Gastrocnemius medialis (tissue), 4 donors: Measurements from ENCODE around the gene PPM1F. TPM values are rescaled to one million over a fixed set of nuclear protein-coding genes. Genes with fewer than 3 reads are reported as not detected.
"Not testable (repeated sequence)": the region's sequence is repeated elsewhere in the genome, so short reads cannot be mapped to it uniquely, and the experiment has no call there.

Source experiments
- ATAC-seq, 2 donors: fragments of 150-250 bp; one replicate each; pipeline ENCODE4 v1.9.1; 2016
- DNase-seq, 2 donors: peaks; one replicate each; pipeline ENCODE4 v3.0.0-alpha.2; 2019
- H3K27ac ChIP-seq, 4 donors: fragments of 200-600 bp; sonication (generic); 1 replicate in 1 of 4; 2 replicates in 3 of 4; pipeline ENCODE4 v1.5.1; 2016 to 2018; ENCODE audit warnings: mild to moderate bottlenecking in 2 of 4, moderate library complexity in 1 of 4
- H3K27me3 ChIP-seq, 3 donors: fragments of 200-600 bp; sonication (generic) in 2 of 3; 1 replicate in 1 of 3; 2 replicates in 2 of 3; pipeline versions ENCODE4 v1.5.1 to v1.6.0; 2016 to 2019; ENCODE audit warnings: mild to moderate bottlenecking in 1 of 3, moderate library complexity in 1 of 3
- H3K36me3 ChIP-seq, 2 donors: fragments of 200-600 bp; sonication (generic) in 1 of 2; one replicate each; pipeline ENCODE4 v1.5.1; 2017 to 2018
- H3K4me1 ChIP-seq, 2 donors: fragments of 200-600 bp; sonication (generic) in 1 of 2; one replicate each; pipeline ENCODE4 v1.5.1; 2016 to 2017; ENCODE audit warnings: mild to moderate bottlenecking in 2 of 2
- H3K4me3 ChIP-seq, 4 donors: fragments of 200-600 bp; sonication (generic) in 3 of 4; 1 replicate in 1 of 4; 2 replicates in 3 of 4; pipeline ENCODE4 v1.5.1; 2016 to 2019; ENCODE audit warnings: mild to moderate bottlenecking in 2 of 4
- H3K9me3 ChIP-seq, 3 donors: fragments of 200-600 bp; sonication (generic) in 2 of 3; 1 replicate in 1 of 3; 2 replicates in 2 of 3; pipeline ENCODE4 v1.5.1; 2016 to 2019
- CTCF ChIP-seq, 5 experiments: fragments of 450-650 bp in 3 of 5; fragments of 200-600 bp in 2 of 5; sonication (generic) in 2 of 5; IDR thresholded peaks in 4 of 5; conservative IDR thresholded peaks in 1 of 5; 1 replicate in 4 of 5; 2 replicates in 1 of 5; pipeline ENCODE4 v1.5.1; 2016 to 2019; ENCODE audit warnings: antibody characterized with exemption in 5 of 5, mild to moderate bottlenecking in 3 of 5, moderate library complexity in 3 of 5
- POLR2A ChIP-seq, 2 donors: fragments of 450-650 bp; IDR thresholded peaks; one replicate each; pipeline ENCODE4 v1.6.1; 2017; ENCODE audit warnings: antibody characterized with exemption in 2 of 2, mild to moderate bottlenecking in 2 of 2, moderate library complexity in 2 of 2
- in situ Hi-C, 4 donors: fragments of 200-750 bp; cut with MboI; loops; one replicate each; pipeline versions ENCODE4 v1.15.0 to v1.8.0; 2017; ENCODE audit warnings: low sequenced_read_pairs in 4 of 4
- intact Hi-C: fragments of 100-400 bp; cut with DNase I; formaldehyde crosslinking; loops from one replicate; pipeline ENCODE4 v1.15.1; 2023; ENCODE audit warnings: low total_unique reads
- total RNA-seq, 4 donors: library from RNA; depleted of rRNA; stranded (reverse); fragments of >200 nt; gene quantifications; one replicate each; pipeline versions ENCODE4 v1.1.0 to v1.2.3, GENCODE V29; 2016

The PPM1F gene
- total RNA-seq, 4 donors from 2014 or later = 10.2 to 13.8 (median 11.0) TPM

- H3K4me3 ChIP-seq = no peak overlapping the region
- intact Hi-C loops = no loop called here
- H3K4me1 ChIP-seq = no peaks in the 10 kb centered on the region
- H3K27ac ChIP-seq = no peak overlapping the region
- H3K27me3 ChIP-seq = no peaks in the 10 kb centered on the region
- TF ChIP-seq CTCF (IDR thresholded peaks at IDR 0.05 in 4 of 5, conservative IDR thresholded peaks at IDR 0.05 in 1 of 5) (no peak), POLR2A (IDR thresholded peaks at IDR 0.05) (no peak)
- DNase-seq (no peak), ATAC-seq (no peak)
- H3K36me3 ChIP-seq = no peaks in the 10 kb centered on the region
- no peaks in the 10 kb centered on the region for H3K9me3 ChIP-seq
- in situ Hi-C loops = no loop called here
Measured at GRCh38 chr22:21898354-21898896, 54.2 kb downstream of the PPM1F start.

- intact Hi-C loops = no loop called here
- DNase-seq (no peak), ATAC-seq (no peak)
- no peaks in the 10 kb centered on the region for H3K36me3 ChIP-seq
- no peaks in the 10 kb centered on the region for H3K9me3 ChIP-seq
- H3K4me1 ChIP-seq = no peaks in the 10 kb centered on the region
- no peak overlapping the region for H3K4me3 ChIP-seq
- no peak overlapping the region for H3K27ac ChIP-seq
- TF ChIP-seq CTCF (IDR thresholded peaks at IDR 0.05 in 4 of 5, conservative IDR thresholded peaks at IDR 0.05 in 1 of 5) (no peak), POLR2A (IDR thresholded peaks at IDR 0.05) (no peak)
- H3K27me3 ChIP-seq = no peaks in the 10 kb centered on the region
- in situ Hi-C loops = no loop called here
Measured at GRCh38 chr22:21896951-21897513, 55.6 kb downstream of the PPM1F start.

- H3K36me3 ChIP-seq, H3K27ac ChIP-seq, DNase-seq, in situ Hi-C loops, H3K4me1 ChIP-seq, ATAC-seq, H3K27me3 ChIP-seq, intact Hi-C loops, H3K4me3 ChIP-seq, H3K9me3 ChIP-seq: not testable (repeated sequence)
Measured at GRCh38 chr22:21896275-21896674, 56.4 kb downstream of the PPM1F start.

GRCh38 chr22:21894799-21895198 lies 57.8 kb downstream of the PPM1F start:
- in situ Hi-C loops (no loop called here), intact Hi-C loops (no loop called here)
- H3K27ac ChIP-seq = no peak overlapping the region
- no peak for DNase-seq
- H3K9me3 ChIP-seq = no peaks in the 10 kb centered on the region
- TF ChIP-seq CTCF (IDR thresholded peaks at IDR 0.05 in 4 of 5, conservative IDR thresholded peaks at IDR 0.05 in 1 of 5) (no peak), POLR2A (IDR thresholded peaks at IDR 0.05) (no peak)
- H3K4me3 ChIP-seq = no peak overlapping the region
- peaks cover 0 to under 1% of the 10 kb centered on the region in 2 donors for H3K4me1 ChIP-seq
- no peaks in the 10 kb centered on the region for H3K36me3 ChIP-seq
- no peaks in the 10 kb centered on the region for H3K27me3 ChIP-seq
- ATAC-seq = no peak

GRCh38 chr22:21889251-21889990 lies 63.2 kb downstream of the PPM1F start:
- Histone ChIP-seq H3K36me3 (no peaks in the 10 kb centered on the region), H3K27me3 (no peaks in the 10 kb centered on the region), H3K9me3 (no peaks in the 10 kb centered on the region), H3K4me1 (peaks cover 0 to 4% of the 10 kb centered on the region in 2 donors), H3K27ac (peak overlapping the region in 1 of 4 donors; percentile 56), H3K4me3 (no peak overlapping the region)
- intact Hi-C loops (no loop called here), in situ Hi-C loops (no loop called here)
- DNase-seq = no peak
- TF ChIP-seq POLR2A (IDR thresholded peaks at IDR 0.05) = no peak
- no peak for TF ChIP-seq CTCF (IDR thresholded peaks at IDR 0.05 in 4 of 5, conservative IDR thresholded peaks at IDR 0.05 in 1 of 5)
- ATAC-seq = peak in 1 of 2 donors; percentile 56
